Parathyroid adenoma (tissue), 2 donors: Measurements from ENCODE around the gene ARL6IP5.

Experiments used
- H2AFZ ChIP-seq: fragments of 300-600 bp; sonication (generic); one replicate; pipeline ENCODE4 v1.7.0; 2017; ENCODE audit warnings: antibody characterized with exemption, mild to moderate bottlenecking
- H3K27ac ChIP-seq: fragments of 300-600 bp; sonication (generic); one replicate; pipeline ENCODE4 v1.7.0; 2017
- H3K27me3 ChIP-seq: fragments of 300-600 bp; sonication (generic); one replicate; pipeline ENCODE4 v1.7.0; 2017; ENCODE audit warnings: low read length; ENCODE audit not compliant: control insufficient read depth, insufficient read depth
- H3K36me3 ChIP-seq: fragments of 300-600 bp; sonication (generic); one replicate; pipeline ENCODE4 v1.7.0; 2017; ENCODE audit warnings: low read length; ENCODE audit not compliant: control insufficient read depth, insufficient read depth
- H3K4me1 ChIP-seq: fragments of 300-600 bp; sonication (generic); one replicate; pipeline ENCODE4 v1.7.0; 2017; ENCODE audit warnings: control low read depth
- H3K4me2 ChIP-seq: fragments of 300-600 bp; sonication (generic); one replicate; pipeline ENCODE4 v1.7.0; 2017; ENCODE audit warnings: low read length
- H3K4me3 ChIP-seq: fragments of 300-600 bp; sonication (generic); one replicate; pipeline ENCODE4 v1.7.0; 2017; ENCODE audit warnings: low read depth, low read length
- H3K79me2 ChIP-seq: fragments of 300-600 bp; sonication (generic); one replicate; pipeline ENCODE4 v1.7.0; 2017; ENCODE audit warnings: control low read depth
- H3K9ac ChIP-seq: fragments of 300-600 bp; sonication (generic); one replicate; pipeline ENCODE4 v1.7.0; 2017; ENCODE audit warnings: mild to moderate bottlenecking
- H3K9me3 ChIP-seq: fragments of 300-600 bp; sonication (generic); one replicate; pipeline ENCODE4 v1.7.0; 2017; ENCODE audit warnings: low read length; ENCODE audit not compliant: control insufficient read depth
- CTCF ChIP-seq: fragments of 300-600 bp; sonication (generic); IDR thresholded peaks from one replicate; pipeline ENCODE4 v1.7.0; 2017; ENCODE audit warnings: antibody characterized with exemption, mild to moderate bottlenecking
- donor health status: primary hyperparathyroidism.

The ARL6IP5 gene

DNA sequence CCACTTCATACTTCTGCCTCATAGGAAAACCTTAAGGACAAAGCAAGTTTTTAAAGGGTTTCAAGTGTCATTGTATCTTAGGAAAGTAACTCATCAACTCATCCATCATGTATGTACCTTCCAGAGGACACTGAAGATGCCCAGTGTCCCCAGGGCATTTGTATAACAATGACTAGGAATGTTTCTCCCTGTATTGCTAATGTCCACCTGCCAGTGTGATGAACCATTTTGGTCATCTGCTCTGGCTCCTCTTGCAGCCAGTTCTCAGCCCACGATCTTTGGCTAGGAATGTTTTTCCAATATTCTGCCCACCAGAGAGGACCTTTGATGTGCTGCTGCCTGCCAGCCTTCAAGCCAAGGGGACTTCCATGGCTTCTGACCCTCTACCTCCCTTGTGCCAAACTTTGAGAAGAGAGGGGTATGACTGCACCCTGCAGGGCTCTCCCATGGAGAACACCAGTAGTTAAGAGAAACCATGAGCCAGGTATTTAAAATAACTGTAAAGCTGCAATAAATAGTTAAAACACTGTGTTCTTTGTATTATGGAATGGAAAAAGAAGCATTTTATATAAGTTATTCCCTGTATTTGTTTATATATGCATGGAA lies 26.3 kb downstream of the ARL6IP5 start:
- no peak overlapping the region for H3K4me3 ChIP-seq
- H3K9me3 ChIP-seq = no peaks in the 10 kb centered on the region
- H3K9ac ChIP-seq = no peak overlapping the region
- no peak overlapping the region for H3K4me2 ChIP-seq
- no peaks in the 10 kb centered on the region for H3K27me3 ChIP-seq
- no peaks in the 10 kb centered on the region for H3K36me3 ChIP-seq
- no peak for TF ChIP-seq CTCF
- no peaks in the 10 kb centered on the region for H3K79me2 ChIP-seq
- no peak overlapping the region for H3K27ac ChIP-seq
- peaks cover 6% of the 10 kb centered on the region for H3K4me1 ChIP-seq
- no peak overlapping the region for H2AFZ ChIP-seq

DNA sequence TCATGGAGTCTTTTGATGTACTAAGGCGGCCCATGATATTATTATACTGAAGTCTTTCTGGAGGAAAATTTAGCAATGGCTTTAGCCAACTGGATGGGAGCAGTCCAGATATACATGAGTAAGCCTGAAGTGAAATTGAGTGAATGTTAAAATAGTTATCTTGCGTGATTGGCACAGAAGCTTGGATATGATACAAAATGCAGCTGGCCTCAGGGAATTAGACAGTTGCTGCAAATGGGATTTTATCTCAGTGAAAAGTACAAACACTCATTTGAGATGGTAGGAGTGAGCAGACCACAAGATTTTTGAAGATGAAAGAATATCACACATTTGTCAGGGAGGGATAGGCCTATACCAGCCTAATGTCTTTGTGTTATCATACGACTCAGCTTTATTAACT lies 28.8 kb downstream of the ARL6IP5 start:
- no peak overlapping the region for H2AFZ ChIP-seq
- H3K4me1 ChIP-seq = peaks cover 4% of the 10 kb centered on the region
- TF ChIP-seq CTCF = no peak
- H3K79me2 ChIP-seq = no peaks in the 10 kb centered on the region
- H3K4me3 ChIP-seq = no peak overlapping the region
- no peaks in the 10 kb centered on the region for H3K27me3 ChIP-seq
- H3K9me3 ChIP-seq = no peaks in the 10 kb centered on the region
- H3K9ac ChIP-seq = no peak overlapping the region
- no peaks in the 10 kb centered on the region for H3K36me3 ChIP-seq
- no peak overlapping the region for H3K27ac ChIP-seq
- H3K4me2 ChIP-seq = no peak overlapping the region

DNA sequence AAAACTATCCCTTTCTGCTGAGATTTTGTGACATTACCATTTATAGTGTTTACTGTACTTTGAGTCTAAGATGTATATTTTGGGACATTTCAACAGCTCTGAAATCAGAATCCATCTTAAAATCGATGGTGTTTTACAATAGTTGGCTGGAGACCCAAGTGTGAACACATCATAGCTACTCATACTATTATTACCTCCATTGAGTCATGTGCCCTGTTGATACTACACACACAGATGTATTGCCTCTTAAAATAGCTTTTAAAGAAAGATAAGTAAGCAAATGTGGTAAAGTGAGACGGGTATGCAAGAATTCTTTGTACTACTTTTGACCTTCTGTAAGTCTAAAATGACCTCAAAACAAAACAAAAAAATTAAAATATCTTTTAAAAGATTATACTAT lies 31.0 kb downstream of the ARL6IP5 start:
- no peak overlapping the region for H3K27ac ChIP-seq

GRCh38 chr3:69116162-69116561 lies 31.4 kb downstream of the ARL6IP5 start:
- Histone ChIP-seq H3K4me3 (no peak overlapping the region), H3K9ac (no peak overlapping the region), H3K27me3 (no peaks in the 10 kb centered on the region), H3K4me2 (no peak overlapping the region), H3K4me1 (peaks cover 2% of the 10 kb centered on the region), H3K36me3 (no peaks in the 10 kb centered on the region), H3K9me3 (no peaks in the 10 kb centered on the region), H2AFZ (no peak overlapping the region), H3K79me2 (no peaks in the 10 kb centered on the region), H3K27ac (no peak overlapping the region)
- no peak for TF ChIP-seq CTCF

More for the DNA sequence above, 31.0 kb downstream of the ARL6IP5 start:
- no peaks in the 10 kb centered on the region for H3K9me3 ChIP-seq
- no peak overlapping the region for H3K9ac ChIP-seq
- no peak overlapping the region for H3K4me3 ChIP-seq
- H3K79me2 ChIP-seq = no peaks in the 10 kb centered on the region
- no peak overlapping the region for H3K4me2 ChIP-seq
- no peaks in the 10 kb centered on the region for H3K36me3 ChIP-seq
- no peak overlapping the region for H2AFZ ChIP-seq
- no peaks in the 10 kb centered on the region for H3K27me3 ChIP-seq
- no peaks in the 10 kb centered on the region for H3K4me1 ChIP-seq
- TF ChIP-seq CTCF = no peak

DNA sequence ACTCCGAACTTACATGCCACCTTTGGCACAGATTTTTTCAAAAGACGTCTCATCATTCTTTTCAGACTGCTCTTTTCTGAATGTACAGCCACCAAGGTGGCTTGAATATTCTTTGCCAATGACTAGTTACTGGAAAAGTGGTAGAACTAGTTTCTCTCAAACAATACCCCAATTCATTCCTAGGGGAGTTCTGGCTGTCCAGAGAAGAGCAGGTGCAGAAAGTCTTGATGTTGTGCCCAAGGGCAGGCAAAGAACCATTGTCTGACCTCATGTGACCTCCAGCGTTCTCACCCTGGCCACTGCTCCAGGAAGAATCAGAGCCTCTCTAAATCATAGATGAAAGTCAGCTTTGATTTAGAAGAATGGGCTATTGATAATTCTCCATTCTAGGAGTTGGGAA lies 32.2 kb downstream of the ARL6IP5 start:
- Histone ChIP-seq H3K36me3 (no peaks in the 10 kb centered on the region), H3K9ac (no peak overlapping the region), H2AFZ (no peak overlapping the region), H3K4me3 (no peak overlapping the region), H3K79me2 (no peaks in the 10 kb centered on the region), H3K4me1 (peaks cover 3% of the 10 kb centered on the region), H3K4me2 (no peak overlapping the region), H3K27me3 (no peaks in the 10 kb centered on the region), H3K9me3 (no peaks in the 10 kb centered on the region), H3K27ac (no peak overlapping the region)
- no peak for TF ChIP-seq CTCF
